Measurements from ENCODE around the gene GALNT6.
A peak's percentile ranks its signal among the peaks of the same experiment; 100 is the strongest.
"Not testable (repeated sequence)": the region's sequence is repeated elsewhere in the genome, so short reads cannot be mapped to it uniquely, and the experiment has no call there.

GALNT6 gene

DNA sequence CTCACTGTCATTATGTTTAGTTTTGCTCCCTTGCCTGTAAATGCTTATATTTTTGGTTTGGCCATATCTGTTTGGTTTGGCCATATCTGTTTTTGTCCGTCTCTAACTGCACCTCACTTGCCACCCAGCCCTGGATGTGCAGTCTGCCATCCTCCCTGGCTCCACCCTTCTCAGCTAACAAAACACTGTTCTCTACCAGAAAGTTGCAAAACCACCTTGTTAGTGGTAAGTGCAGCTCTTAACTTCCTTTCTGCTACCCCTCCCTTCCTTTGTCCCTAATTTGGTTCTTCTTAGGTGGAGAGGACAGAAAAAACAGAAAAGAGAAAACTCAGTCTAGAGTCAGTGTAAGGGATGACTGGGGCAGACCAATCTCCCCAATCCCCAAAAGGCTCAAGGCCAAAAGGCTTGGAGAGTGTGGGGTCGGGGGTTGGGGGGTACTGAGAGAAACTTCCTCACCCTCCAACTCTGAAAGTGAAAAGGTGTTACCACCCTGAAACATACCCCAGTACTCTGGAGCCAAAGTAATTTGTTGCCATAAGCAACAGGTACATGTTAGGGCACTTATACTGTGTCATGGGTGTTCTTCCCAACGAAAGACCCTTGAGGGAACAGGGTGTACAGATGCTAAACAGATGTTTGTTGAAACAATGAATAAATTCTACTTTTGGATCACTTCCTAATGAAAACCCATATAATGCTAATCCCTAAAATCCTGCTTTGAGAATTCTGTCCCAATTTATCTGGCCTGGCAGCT is 72.2 kb downstream of the GALNT6 start:
- DNase-seq, result peak; percentile 19

- DNase-seq, result not testable (repeated sequence)
These were observed 73.0 kb downstream of the GALNT6 start for GRCh38 chr12:51318057-51318806.

DNA sequence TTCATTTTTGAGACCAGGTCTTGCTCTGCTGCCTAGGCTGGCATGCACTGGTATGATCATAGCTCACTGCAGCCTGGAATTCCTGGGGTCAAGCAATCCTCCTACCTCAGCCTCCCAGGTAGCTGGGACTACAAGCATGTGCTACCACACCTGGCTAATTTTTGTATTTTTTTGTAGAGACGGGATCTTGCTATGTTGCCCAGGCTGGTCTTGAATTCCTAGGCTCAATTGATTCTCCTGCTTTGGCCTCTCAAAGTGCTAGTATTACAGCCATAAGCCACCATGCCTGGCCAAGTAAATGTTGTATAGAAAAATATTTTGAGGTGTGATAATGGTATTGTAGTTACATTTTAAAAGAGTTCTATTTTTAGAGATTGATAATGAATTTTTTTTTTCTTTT is 79.8 kb downstream of the GALNT6 start:
- DNase-seq, result no peak

DNA sequence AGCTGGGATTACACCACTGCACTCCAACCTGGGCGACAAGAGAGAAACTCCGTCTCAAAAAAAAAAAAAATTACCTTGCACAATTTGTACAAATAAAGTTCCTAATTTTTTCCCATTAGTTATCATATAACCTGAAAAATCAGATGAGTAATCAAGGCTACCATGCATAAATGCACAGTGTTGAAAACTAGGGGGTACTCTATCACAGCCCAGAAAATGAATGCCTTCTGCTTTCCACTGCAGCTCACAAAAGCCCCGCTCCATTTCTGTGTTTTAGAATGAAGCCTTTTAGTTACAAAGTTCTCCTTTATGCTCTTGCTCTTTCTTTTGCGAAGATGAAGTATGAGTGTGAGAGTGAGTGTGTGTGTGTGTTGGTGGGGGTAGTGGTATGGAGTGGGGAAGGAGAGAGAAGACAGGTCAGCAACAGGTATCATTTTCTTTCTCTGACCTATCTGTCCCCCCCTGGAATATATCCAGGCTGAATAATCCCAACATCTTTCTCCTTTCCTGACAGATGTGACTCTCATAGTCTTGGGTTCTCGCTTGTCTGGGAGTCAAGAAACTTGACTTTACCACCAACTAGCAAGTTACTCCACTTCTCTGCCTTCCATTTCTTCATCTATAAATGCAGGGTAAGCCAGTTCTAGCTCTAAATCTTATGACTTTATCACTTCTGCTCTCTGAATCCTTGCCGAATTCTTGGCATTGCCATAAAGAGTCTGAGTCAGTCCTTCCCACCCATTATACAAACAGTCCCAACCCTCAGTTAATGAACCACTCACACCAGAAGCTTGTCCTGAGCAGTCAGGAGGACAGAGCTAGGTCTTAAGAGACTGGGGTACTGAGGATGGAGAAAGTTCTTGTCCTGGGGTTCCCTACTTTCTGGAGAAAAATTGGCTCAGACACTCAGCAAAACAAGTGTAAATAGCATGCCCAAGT is 83.3 kb downstream of the GALNT6 start:
- DNase-seq, result no peak

DNA sequence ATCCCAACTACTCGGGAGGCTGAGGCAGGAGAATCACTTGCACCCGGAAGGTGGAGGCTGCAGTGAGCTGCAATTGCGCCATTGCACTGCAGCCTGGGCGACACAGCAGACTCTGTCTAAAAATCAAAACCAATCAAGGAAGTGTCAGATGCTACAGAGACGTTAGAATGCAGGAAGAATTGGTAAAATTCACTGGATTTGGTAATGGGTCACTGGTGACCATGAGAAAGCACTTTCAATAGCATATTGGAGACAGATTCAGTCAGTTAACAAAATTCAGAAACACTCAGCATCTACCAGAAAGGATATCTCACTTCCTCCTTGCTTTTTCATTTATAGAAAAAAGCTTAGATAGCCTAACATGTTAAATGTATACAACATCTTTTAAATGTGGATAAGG is 84.7 kb downstream of the GALNT6 start:
- no peak for DNase-seq
